GM23338 (cell line): ENCODE data around the gene VRK1. TPM values are rescaled to one million over a fixed set of nuclear protein-coding genes. Genes with fewer than 3 reads are reported as not detected.

Source experiments
- ATAC-seq: fragments of 200-7000 bp; cut with Tn5 transposase; 3 replicates; pipeline ENCODE4 v1.9.1; 2020
- DNase-seq: peaks from one replicate; pipeline ENCODE4 v3.0.0-alpha.2; 2015; ENCODE audit warnings: low spot score
- H2AFZ ChIP-seq: fragments of 200-600 bp; sonication (generic); 2 replicates; pipeline ENCODE4 v1.8.0; 2016; ENCODE audit warnings: antibody characterized with exemption, mild to moderate bottlenecking, moderate library complexity
- H3F3A ChIP-seq: fragments of 200-600 bp; sonication (generic); replicated peaks from 2 replicates; pipeline ENCODE4 v1.8.0; 2017; ENCODE audit warnings: antibody characterized with exemption, mixed run types, low read depth
- H3K27ac ChIP-seq: fragments of 200-600 bp; sonication (generic); 2 replicates; pipeline ENCODE4 v1.6.1; 2016; ENCODE audit warnings: low read depth
- H3K27me3 ChIP-seq: fragments of 200-600 bp; sonication (generic); 2 replicates; pipeline ENCODE4 v1.8.0; 2016; ENCODE audit warnings: mild to moderate bottlenecking, mixed run types, moderate library complexity; ENCODE audit not compliant: insufficient read depth
- H3K36me3 ChIP-seq: fragments of 200-600 bp; sonication (generic); 2 replicates; pipeline ENCODE4 v1.8.0; 2016; ENCODE audit warnings: mild to moderate bottlenecking; ENCODE audit not compliant: insufficient read depth
- H3K4me1 ChIP-seq: fragments of 200-600 bp; sonication (generic); 2 replicates; pipeline ENCODE4 v1.8.0; 2016; ENCODE audit warnings: mild to moderate bottlenecking, moderate library complexity; ENCODE audit not compliant: insufficient read depth
- H3K4me2 ChIP-seq: fragments of 200-600 bp; sonication (generic); 2 replicates; pipeline ENCODE4 v1.7.1; 2017; ENCODE audit warnings: mixed run types
- H3K4me3 ChIP-seq: fragments of 200-600 bp; sonication (generic); 2 replicates; pipeline ENCODE4 v1.6.1; 2016; ENCODE audit warnings: mixed run types
- H3K79me2 ChIP-seq: fragments of 200-600 bp; sonication (generic); replicated peaks from 2 replicates; pipeline ENCODE4 v1.8.0; 2017; ENCODE audit warnings: mild to moderate bottlenecking; ENCODE audit not compliant: insufficient read depth
- H3K9me2 ChIP-seq: fragments of 200-600 bp; sonication (generic); 2 replicates; pipeline ENCODE4 v1.8.0; 2017; ENCODE audit not compliant: insufficient read depth
- H4K20me1 ChIP-seq: fragments of 200-600 bp; sonication (generic); replicated peaks from 2 replicates; pipeline ENCODE4 v1.8.0; 2017; ENCODE audit warnings: mild to moderate bottlenecking; ENCODE audit not compliant: insufficient read depth
- H3K27ac Mint-ChIP-seq: 2 replicates; pipeline ENCODE4 v1.8.0; 2020; ENCODE audit warnings: inconsistent platforms, mild to moderate bottlenecking, moderate library complexity, mixed read lengths
- H3K27me3 Mint-ChIP-seq: 3 replicates; pipeline ENCODE4 v1.8.0; 2022; ENCODE audit warnings: low read depth, mild to moderate bottlenecking, moderate library complexity, mixed read lengths, inconsistent platforms; ENCODE audit not compliant: insufficient read depth, poor library complexity
- H3K36me3 Mint-ChIP-seq: 3 replicates; pipeline ENCODE4 v1.8.0; 2021; ENCODE audit warnings: low read depth, mild to moderate bottlenecking, inconsistent platforms, moderate library complexity, mixed read lengths
- H3K4me1 Mint-ChIP-seq: 3 replicates; pipeline ENCODE4 v1.8.0; 2020; ENCODE audit warnings: mild to moderate bottlenecking, inconsistent platforms, mixed read lengths
- H3K4me3 Mint-ChIP-seq: 3 replicates; pipeline ENCODE4 v1.8.0; 2021; ENCODE audit warnings: moderate library complexity, mild to moderate bottlenecking, inconsistent platforms, mixed read lengths
- H3K9me3 Mint-ChIP-seq: 3 replicates; pipeline ENCODE4 v1.8.0; 2020; ENCODE audit warnings: moderate library complexity, mild to moderate bottlenecking, inconsistent platforms, mixed read lengths
- CREB1 ChIP-seq: fragments of 250-450 bp; sonication (Bioruptor Pico); IDR thresholded peaks from 2 replicates; pipeline ENCODE4 v1.5.0; 2020; ENCODE audit warnings: low read depth, mild to moderate bottlenecking, moderate library complexity
- EZH2 ChIP-seq: fragments of 200-600 bp; sonication (generic); IDR thresholded peaks from one replicate; pipeline ENCODE4 v1.8.0; 2017; ENCODE audit warnings: antibody characterized with exemption, mild to moderate bottlenecking, low read depth; ENCODE audit not compliant: unreplicated experiment
- EZH2phosphoT487 ChIP-seq: fragments of 200-600 bp; sonication (generic); IDR thresholded peaks from one replicate; pipeline ENCODE4 v1.8.1; 2018; ENCODE audit warnings: antibody characterized with exemption; ENCODE audit not compliant: unreplicated experiment
- JUNB ChIP-seq: IDR thresholded peaks from one replicate; pipeline ENCODE4 v1.6.1; 2016; ENCODE audit warnings: antibody characterized with exemption; ENCODE audit not compliant: unreplicated experiment
- NANOG ChIP-seq: IDR thresholded peaks from 2 replicates; pipeline ENCODE4 v1.6.1; 2016; ENCODE audit warnings: antibody characterized with exemption, borderline replicate concordance
- ZNF114 ChIP-seq: fragments of 250-450 bp; sonication (Bioruptor Pico); IDR thresholded peaks from 2 replicates; pipeline ENCODE4 v1.5.0; 2020; ENCODE audit warnings: mild to moderate bottlenecking, moderate library complexity
- ZNF331 ChIP-seq: fragments of 250-450 bp; sonication (Bioruptor Pico); IDR thresholded peaks from 2 replicates; pipeline ENCODE4 v1.5.0; 2020; ENCODE audit warnings: low read depth, mild to moderate bottlenecking, moderate library complexity
- polyA plus RNA-seq: library from polyadenylated mRNA; unstranded; fragments of >200 nt; fragmentation: Nextera tagmentation; extraction: Ambion mirVana; gene quantifications from 2 replicates; pipeline ENCODE4 v1.2.1, GENCODE V29; 2016
- total RNA-seq: library from RNA; depleted of rRNA; stranded (reverse); fragments of >200 nt; shearing (Covaris generic); gene quantifications from 2 replicates; pipeline ENCODE4 v1.2.3, GENCODE V29; 2014
- TF ChIP-seq, protein P1 (sequence below): IDR thresholded peaks from one replicate; pipeline ENCODE4 v1.6.1; 2018; ENCODE audit warnings: antibody characterized with exemption; ENCODE audit not compliant: unreplicated experiment
- TF ChIP-seq, protein P2 (sequence below): fragments of 250-450 bp; sonication (Bioruptor Pico); IDR thresholded peaks from 2 replicates; pipeline ENCODE4 v1.5.0; 2020; ENCODE audit warnings: mild to moderate bottlenecking, moderate library complexity

VRK1 gene
- total and polyA plus RNA-seq, 2 experiments from 2014 or later, result 83.8 to 119 TPM

DNA sequence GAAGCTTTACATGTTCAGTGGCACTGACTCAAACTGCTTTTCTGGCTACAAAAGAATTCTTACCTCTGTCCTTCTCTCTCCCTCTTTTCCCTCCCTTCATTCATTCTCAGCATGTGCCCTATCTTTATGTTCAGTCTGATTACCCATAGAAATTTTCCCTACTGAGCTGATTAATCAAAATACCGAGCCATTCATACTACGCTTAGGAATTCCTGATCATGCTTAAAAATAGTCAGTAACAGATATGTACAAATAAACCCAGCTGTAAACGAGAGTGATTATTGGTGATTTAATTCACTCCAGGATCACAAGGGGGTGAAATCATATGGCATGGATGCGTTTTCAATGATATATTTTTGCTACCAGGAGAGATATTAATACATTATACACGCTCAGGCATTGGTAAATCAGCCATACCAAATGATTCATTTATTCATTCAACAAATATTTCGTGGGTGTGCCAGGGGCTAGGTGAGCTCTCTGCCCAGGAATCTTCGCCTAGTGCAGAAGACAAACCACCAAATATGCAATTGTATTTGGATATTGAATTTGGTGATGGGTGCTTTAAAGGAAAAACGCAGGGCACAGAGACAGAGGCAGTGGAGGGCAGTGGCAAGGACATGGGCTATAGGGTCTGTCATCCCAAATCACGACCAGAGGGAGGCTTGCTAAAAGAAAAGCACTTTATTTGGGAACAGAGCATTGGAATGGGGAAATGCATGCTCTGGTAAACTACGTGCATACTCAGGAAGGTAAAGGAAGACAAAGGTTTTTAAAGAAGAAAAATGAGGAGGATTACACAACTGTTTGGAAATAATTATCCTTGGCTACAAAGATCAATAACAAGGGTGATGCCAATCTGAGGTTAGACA lies 13.9 kb upstream of the VRK1 start (continued):
- TF ChIP-seq, protein P1, sequence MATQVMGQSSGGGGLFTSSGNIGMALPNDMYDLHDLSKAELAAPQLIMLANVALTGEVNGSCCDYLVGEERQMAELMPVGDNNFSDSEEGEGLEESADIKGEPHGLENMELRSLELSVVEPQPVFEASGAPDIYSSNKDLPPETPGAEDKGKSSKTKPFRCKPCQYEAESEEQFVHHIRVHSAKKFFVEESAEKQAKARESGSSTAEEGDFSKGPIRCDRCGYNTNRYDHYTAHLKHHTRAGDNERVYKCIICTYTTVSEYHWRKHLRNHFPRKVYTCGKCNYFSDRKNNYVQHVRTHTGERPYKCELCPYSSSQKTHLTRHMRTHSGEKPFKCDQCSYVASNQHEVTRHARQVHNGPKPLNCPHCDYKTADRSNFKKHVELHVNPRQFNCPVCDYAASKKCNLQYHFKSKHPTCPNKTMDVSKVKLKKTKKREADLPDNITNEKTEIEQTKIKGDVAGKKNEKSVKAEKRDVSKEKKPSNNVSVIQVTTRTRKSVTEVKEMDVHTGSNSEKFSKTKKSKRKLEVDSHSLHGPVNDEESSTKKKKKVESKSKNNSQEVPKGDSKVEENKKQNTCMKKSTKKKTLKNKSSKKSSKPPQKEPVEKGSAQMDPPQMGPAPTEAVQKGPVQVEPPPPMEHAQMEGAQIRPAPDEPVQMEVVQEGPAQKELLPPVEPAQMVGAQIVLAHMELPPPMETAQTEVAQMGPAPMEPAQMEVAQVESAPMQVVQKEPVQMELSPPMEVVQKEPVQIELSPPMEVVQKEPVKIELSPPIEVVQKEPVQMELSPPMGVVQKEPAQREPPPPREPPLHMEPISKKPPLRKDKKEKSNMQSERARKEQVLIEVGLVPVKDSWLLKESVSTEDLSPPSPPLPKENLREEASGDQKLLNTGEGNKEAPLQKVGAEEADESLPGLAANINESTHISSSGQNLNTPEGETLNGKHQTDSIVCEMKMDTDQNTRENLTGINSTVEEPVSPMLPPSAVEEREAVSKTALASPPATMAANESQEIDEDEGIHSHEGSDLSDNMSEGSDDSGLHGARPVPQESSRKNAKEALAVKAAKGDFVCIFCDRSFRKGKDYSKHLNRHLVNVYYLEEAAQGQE, result no peak
- TF ChIP-seq ZNF331 (CRISPR knock-in tag), result no peak

DNA sequence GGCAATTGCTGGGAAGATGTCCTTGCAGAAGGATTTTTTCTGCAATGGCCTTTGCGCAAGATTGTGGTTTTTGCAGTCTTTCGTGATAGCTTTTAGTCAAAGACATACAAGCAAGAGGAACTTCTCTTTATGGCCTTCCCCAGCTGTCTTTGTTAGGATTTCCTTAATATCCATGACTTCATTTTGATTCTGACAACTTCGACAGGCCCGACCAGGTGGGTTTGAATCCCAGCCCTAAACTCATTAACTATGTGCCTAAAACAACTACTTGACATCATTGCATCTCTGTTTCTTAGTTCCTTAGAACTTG lies 13.3 kb upstream of the VRK1 start:
- Histone ChIP-seq H3K79me2 (no peaks in the 10 kb centered on the region), H3K4me2 (no peak overlapping the region), H3F3A (no peaks in the 10 kb centered on the region), H3K9me2 (no peaks in the 10 kb centered on the region), H3K4me3 (no peak overlapping the region), H3K36me3 (no peaks in the 10 kb centered on the region), H3K27ac (no peak overlapping the region), H4K20me1 (no peaks in the 10 kb centered on the region), H3K27me3 (no peaks in the 10 kb centered on the region), H3K4me1 (no peaks in the 10 kb centered on the region), H2AFZ (peak overlapping the region; percentile 38; the same call in 1 of the 2 replicates)
- no peak overlapping the region for H3K4me3 Mint-ChIP-seq
- DNase-seq (no peak), ATAC-seq (no peak)
- H3K27me3 Mint-ChIP-seq, result no peaks in the 10 kb centered on the region
- no peaks in the 10 kb centered on the region for H3K9me3 Mint-ChIP-seq
- no peaks in the 10 kb centered on the region for H3K36me3 Mint-ChIP-seq
- H3K27ac Mint-ChIP-seq, result no peak overlapping the region
- no peaks in the 10 kb centered on the region for H3K4me1 Mint-ChIP-seq
- no peak for TF ChIP-seq CREB1 (CRISPR knock-in tag)
- no peak for TF ChIP-seq JUNB
- TF ChIP-seq, protein P1, result no peak
- no peak for TF ChIP-seq EZH2
- TF ChIP-seq ZNF114, result no peak
- TF ChIP-seq NANOG, result no peak
- TF ChIP-seq ZNF331 (CRISPR knock-in tag), result no peak
- TF ChIP-seq EZH2phosphoT487, result no peak
- TF ChIP-seq, protein P2, sequence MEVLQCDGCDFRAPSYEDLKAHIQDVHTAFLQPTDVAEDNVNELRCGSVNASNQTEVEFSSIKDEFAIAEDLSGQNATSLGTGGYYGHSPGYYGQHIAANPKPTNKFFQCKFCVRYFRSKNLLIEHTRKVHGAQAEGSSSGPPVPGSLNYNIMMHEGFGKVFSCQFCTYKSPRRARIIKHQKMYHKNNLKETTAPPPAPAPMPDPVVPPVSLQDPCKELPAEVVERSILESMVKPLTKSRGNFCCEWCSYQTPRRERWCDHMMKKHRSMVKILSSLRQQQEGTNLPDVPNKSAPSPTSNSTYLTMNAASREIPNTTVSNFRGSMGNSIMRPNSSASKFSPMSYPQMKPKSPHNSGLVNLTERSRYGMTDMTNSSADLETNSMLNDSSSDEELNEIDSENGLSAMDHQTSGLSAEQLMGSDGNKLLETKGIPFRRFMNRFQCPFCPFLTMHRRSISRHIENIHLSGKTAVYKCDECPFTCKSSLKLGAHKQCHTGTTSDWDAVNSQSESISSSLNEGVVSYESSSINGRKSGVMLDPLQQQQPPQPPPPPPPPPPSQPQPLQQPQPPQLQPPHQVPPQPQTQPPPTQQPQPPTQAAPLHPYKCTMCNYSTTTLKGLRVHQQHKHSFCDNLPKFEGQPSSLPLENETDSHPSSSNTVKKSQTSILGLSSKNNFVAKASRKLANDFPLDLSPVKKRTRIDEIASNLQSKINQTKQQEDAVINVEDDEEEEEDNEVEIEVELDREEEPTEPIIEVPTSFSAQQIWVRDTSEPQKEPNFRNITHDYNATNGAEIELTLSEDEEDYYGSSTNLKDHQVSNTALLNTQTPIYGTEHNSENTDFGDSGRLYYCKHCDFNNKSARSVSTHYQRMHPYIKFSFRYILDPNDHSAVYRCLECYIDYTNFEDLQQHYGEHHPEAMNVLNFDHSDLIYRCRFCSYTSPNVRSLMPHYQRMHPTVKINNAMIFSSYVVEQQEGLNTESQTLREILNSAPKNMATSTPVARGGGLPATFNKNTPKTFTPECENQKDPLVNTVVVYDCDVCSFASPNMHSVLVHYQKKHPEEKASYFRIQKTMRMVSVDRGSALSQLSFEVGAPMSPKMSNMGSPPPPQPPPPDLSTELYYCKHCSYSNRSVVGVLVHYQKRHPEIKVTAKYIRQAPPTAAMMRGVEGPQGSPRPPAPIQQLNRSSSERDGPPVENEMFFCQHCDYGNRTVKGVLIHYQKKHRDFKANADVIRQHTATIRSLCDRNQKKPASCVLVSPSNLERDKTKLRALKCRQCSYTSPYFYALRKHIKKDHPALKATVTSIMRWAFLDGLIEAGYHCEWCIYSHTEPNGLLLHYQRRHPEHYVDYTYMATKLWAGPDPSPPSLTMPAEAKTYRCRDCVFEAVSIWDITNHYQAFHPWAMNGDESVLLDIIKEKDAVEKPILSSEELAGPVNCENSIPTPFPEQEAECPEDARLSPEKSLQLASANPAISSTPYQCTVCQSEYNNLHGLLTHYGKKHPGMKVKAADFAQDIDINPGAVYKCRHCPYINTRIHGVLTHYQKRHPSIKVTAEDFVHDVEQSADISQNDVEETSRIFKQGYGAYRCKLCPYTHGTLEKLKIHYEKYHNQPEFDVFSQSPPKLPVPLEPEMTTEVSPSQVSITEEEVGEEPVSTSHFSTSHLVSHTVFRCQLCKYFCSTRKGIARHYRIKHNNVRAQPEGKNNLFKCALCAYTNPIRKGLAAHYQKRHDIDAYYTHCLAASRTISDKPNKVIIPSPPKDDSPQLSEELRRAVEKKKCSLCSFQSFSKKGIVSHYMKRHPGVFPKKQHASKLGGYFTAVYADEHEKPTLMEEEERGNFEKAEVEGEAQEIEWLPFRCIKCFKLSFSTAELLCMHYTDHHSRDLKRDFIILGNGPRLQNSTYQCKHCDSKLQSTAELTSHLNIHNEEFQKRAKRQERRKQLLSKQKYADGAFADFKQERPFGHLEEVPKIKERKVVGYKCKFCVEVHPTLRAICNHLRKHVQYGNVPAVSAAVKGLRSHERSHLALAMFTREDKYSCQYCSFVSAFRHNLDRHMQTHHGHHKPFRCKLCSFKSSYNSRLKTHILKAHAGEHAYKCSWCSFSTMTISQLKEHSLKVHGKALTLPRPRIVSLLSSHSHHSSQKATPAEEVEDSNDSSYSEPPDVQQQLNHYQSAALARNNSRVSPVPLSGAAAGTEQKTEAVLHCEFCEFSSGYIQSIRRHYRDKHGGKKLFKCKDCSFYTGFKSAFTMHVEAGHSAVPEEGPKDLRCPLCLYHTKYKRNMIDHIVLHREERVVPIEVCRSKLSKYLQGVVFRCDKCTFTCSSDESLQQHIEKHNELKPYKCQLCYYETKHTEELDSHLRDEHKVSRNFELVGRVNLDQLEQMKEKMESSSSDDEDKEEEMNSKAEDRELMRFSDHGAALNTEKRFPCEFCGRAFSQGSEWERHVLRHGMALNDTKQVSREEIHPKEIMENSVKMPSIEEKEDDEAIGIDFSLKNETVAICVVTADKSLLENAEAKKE (CRISPR knock-in tag), result no peak
